ENCODE data around the gene FANCD2. TPM values are rescaled to one million over a fixed set of nuclear protein-coding genes. Genes with fewer than 3 reads are reported as not detected.
"Not testable (repeated sequence)": the region's sequence is repeated elsewhere in the genome, so short reads cannot be mapped to it uniquely, and the experiment has no call there.

FANCD2 gene
- total RNA-seq, 1 donor from 2014 or later, result 15.0 TPM

DNA sequence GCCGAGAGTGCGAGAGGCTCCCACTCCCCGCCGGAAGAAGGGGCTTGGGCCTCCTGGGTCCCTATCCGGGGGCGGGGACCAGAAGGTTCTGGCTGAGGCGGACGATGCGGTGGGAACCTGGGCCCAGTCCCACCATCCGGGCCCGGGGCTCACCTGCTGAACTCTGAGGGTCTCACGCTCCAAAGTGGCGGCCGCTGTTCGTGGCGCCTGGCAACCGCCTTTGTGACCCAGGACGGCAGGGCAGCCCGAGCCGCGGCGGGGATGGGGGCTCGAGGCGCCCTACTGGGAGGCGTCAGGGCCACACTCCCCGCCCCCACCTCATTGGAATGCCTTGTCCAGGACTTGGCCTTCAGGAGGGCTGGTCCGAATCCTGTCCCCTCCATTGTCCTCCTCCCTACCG, 81.9 kb downstream of the FANCD2 start, which contains the start of gene FANCD2OS:
Gene FANCD2OS (minus strand): TSS at position 165 of the 400 bp plus-strand sequence. CDS start 3,481 bp downstream, outside the sequence.
- DNase-seq, result no peak

DNA sequence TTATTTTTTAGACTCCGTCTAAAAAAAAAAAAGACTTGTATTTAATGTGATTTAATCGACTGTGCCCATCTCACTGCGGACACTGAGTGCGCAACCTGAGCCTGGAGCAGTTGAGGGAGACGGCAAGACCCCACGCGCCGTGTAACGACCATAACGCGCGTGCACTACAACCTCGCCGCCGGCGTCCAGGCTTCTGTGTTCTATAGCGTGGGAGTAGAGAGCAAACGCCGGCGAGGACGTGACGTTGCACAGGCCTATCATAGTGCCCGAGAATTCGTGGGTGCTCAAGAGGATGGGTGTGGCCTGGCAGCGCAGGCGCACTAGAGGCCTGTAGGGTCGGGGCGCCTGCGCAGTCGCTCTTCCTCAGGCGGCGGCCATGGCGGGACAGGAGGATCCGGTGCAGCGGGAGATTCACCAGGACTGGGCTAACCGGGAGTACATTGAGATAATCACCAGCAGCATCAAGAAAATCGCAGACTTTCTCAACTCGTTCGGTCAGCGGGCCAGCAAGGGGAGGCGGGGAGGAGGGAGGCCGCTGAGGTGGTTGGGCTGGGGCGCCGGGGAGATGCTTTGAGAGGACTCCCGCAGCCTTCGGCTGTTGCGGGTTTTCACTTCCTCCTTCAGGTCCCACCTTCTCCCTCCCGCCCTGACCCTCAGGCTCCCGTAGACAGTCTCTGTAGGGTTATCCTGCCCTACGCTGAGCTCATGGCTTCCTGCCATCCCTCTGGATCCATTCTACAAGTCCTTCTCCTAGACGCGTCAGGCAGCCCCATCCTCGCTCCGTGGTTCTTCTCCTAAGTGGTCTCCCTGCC, 89.3 kb downstream of the FANCD2 start, which contains the start of gene BRK1:
Gene BRK1 (plus strand): TSS at position 350 of the 812 bp plus-strand sequence. CDS start 27 bp downstream, at position 377.
- DNase-seq, result peak; percentile 95

GRCh38 chr3:10116138-10116460, 89.9 kb downstream of the FANCD2 start:
- DNase-seq, result no peak

DNA sequence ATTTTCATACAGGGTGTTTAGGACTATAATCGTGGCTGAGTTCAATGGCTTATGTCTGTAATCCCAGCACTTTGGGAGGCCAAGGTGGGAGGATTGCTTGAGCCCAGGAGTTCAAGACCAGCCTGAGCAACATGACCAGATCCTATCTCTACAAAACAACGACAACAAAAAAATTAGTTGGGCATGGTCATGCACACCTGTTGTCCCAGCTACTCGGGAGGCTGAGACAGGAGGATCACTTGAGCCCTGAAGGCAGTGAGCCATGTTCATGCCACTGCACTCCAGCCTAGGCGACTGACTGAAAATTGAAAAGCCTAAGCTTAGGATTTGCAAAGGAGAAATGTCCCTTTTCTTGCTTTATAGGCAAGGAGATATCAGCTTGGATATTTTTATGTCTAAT, 90.7 kb downstream of the FANCD2 start:
- DNase-seq, result no peak

GRCh38 chr3:10119376-10119775, 93.1 kb downstream of the FANCD2 start:
- DNase-seq, result no peak

- DNase-seq, result no peak
Measured at GRCh38 chr3:10121064-10121463, 94.8 kb downstream of the FANCD2 start.

DNA sequence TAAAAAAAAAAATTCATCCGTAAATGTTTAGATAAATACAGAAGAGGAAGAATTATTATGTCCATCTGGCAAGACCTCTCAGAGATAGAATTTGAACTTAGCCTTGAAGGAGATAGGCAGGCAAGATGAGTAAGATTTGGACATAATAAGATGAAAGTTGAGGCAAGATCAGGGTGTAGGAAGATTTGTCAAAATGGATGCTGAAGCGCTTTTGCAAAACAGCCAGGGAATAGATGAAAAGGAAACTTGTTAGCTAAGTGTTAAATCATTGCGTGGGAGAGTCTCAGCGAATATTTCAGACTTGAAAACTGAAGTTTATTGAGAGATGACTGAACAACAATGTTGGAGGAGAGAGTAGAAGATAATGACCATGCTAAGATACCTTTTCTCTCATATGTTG, 96.5 kb downstream of the FANCD2 start:
- no peak for DNase-seq

DNA sequence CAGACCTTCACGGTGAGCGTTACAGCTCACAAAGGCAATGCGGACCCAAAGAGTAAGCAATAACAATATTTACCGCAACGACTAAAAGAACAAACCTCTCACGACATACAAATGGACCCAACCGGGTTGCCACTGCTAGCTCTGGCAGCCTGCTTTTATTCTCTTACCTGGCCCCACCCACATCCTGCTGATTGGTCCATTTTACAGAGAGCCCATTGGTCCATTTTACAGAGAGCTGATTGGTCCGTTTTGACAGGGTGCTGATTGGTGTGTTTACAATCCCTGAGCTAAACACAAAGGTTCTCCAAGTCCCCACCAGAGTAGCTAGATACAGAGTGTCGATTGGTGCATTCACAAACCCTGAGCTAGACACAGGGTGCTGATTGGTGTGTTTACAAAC, 109.6 kb downstream of the FANCD2 start:
- DNase-seq, result not testable (repeated sequence)

- no peak for DNase-seq
Measured at GRCh38 chr3:10136426-10137005, 110.3 kb downstream of the FANCD2 start.

GRCh38 chr3:10137178-10137577, 110.9 kb downstream of the FANCD2 start:
- no peak for DNase-seq

DNA sequence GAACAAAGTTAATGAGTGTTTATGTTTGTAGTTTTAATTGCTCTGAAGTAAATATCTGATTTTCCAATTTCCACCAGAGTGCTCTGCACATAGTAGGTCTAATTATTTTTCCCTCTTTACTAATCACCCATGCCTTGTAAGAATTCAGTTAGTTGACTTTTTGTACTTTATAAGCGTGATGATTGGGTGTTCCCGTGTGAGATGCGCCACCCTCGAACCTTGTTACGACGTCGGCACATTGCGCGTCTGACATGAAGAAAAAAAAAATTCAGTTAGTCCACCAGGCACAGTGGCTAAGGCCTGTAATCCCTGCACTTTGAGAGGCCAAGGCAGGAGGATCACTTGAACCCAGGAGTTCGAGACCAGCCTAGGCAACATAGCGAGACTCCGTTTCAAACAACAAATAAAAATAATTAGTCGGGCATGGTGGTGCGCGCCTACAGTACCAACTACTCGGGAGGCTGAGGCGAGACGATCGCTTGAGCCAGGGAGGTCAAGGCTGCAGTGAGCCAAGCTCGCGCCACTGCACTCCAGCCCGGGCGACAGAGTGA, 114.8 kb downstream of the FANCD2 start:
- DNase-seq, result no peak

DNA sequence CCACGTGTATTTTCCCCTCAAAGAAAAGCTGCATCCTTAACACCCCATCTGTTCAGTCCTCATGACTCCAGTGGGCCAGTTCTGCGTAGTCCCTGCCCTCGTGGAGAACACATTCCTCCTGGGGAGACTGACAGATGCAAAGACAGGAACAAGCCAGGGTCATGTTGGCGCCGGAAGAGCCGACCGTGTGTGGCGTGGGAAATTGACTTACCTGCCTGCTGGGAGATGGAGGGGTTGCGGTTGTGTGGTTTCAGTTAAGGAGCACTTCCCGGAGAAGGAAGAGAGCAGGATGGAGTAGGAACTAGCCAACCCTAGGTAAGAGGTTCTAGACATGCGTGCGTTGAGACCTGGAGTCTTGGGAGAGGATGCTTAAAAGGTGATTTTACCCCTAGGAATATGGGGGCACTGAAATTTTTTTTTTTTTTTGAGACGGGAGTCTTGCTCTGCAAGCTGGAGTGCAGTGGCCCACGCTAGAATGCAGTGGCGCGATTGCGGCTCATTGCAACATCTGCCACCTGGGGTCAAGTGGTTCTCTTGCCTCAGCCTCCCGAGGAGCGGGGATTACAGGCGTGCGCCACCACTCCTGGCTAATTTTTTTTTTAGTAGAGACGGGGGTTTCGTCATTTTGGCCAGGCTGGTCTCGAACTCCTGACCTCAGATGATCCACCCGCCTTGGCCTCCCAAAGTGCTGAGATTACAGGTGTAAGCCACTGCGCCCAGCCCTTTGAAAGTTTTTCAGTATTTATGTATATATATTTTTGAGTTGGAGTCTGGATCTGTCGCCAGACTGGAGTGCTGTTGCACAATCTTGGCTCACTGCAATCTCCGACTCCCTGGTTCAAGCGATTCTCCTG, 116.7 kb downstream of the FANCD2 start:
- no peak for DNase-seq

DNA sequence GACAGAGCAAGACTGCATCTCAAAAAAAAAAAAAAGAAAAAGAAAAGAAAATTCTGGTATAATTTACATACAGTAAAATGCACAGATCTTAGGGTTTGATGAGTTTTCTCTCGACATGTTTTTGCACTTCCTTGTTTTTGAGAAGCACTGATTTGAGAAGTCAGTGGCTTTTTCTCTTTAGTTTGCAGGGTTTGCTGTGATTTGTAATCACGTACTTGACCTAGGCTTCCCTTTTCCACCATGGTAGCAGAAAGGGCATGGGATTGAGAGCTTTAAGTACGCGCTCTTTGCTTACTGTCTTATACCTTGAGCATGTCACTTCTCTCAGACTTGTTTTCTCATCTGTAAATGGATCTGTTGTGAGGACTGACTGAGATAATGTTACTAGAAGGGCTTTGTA, 119.4 kb downstream of the FANCD2 start:
- DNase-seq, result no peak

GRCh38 chr3:10149226-10149625, 123.0 kb downstream of the FANCD2 start:
- DNase-seq, result no peak

DNA sequence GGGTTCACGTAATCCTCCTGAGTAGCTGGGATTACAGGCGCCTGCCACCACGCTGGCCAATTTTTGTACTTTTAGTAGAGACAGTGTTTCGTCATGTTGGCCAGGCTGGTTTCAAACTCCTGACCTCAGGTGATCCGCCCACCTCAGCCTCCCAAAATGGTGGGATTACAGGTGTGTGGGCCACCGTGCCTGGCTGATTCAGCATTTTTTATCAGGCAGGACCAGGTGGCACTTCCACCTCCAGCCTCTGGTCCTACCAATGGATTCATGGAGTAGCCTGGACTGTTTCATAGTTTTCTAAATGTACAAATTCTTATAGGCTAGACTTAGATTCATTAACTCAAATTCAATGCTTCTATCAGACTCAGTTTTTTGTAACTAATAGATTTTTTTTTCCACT, 124.8 kb downstream of the FANCD2 start:
- DNase-seq, result no peak

Small RNAs within 50 kb of the gene (small RNA-seq; reads per million reads assigned to genes)
- not detected for gene CYCSP10 (ENCODE audit: low replicate concordance)
- gene RNU6-670P (ENCODE audit: low replicate concordance), result not detected

Other genes starting within 250 kb of the FANCD2 start
- 20.8 TPM for gene TADA3, start 234.0 kb upstream of the FANCD2 start, total RNA-seq
- gene ARPC4, start 233.4 kb upstream of the FANCD2 start, total RNA-seq, result 77.7 TPM
- gene TTLL3, start 216.2 kb upstream of the FANCD2 start, total RNA-seq, result 64.3 TPM
- gene RPUSD3, start 182.4 kb upstream of the FANCD2 start, total RNA-seq, result 18.1 TPM
- 29.4 TPM for gene CIDEC, start 146.2 kb upstream of the FANCD2 start, total RNA-seq
- 16.3 TPM for gene JAGN1, start 135.8 kb upstream of the FANCD2 start, total RNA-seq
- gene IL17RE, start 123.6 kb upstream of the FANCD2 start, total RNA-seq, result 6.3 TPM
- gene IL17RC, start 109.3 kb upstream of the FANCD2 start, total RNA-seq, result 22.2 TPM
- gene CRELD1, start 92.6 kb upstream of the FANCD2 start, total RNA-seq, result 25.8 TPM
- gene PRRT3, start 74.0 kb upstream of the FANCD2 start, total RNA-seq, result 1.2 TPM
- 33.6 TPM for gene EMC3, start 39.6 kb upstream of the FANCD2 start, total RNA-seq
- not detected for gene FANCD2OS, start 81.8 kb downstream of the FANCD2 start, total RNA-seq
- gene BRK1, start 89.2 kb downstream of the FANCD2 start, total RNA-seq, result 74.1 TPM
- gene VHL, start 115.3 kb downstream of the FANCD2 start, total RNA-seq, result 46.7 TPM
- gene IRAK2, start 138.5 kb downstream of the FANCD2 start, total RNA-seq, result 3.8 TPM
- 18.8 TPM for gene TATDN2, start 222.0 kb downstream of the FANCD2 start, total RNA-seq